Endothelial cell of umbilical vein (primary cell): ENCODE data around the gene ITGA6. TPM values are rescaled to one million over a fixed set of nuclear protein-coding genes. Genes with fewer than 3 reads are reported as not detected.

ENCODE experiments used
- BruUV-seq: library from RNA; stranded (reverse); fragments of 400-500 nt; replicated peaks from 2 replicates; lab custom pipeline; 2021; lab: Mats Ljungman, UMichigan
- CTCF ChIA-PET: fragments of 300-600, 350-600 bp; sonication (Branson Sonifier 250); formaldehyde crosslinking; loops from one replicate; lab custom pipeline; 2021; ENCODE audit warnings: antibody characterized with exemption, inconsistent platforms; lab: Charles Lee
- POLR2A ChIA-PET: fragments of 300-600, 350-600 bp; sonication (Branson Sonifier 250); formaldehyde crosslinking; loops from one replicate; lab custom pipeline; 2021; ENCODE audit warnings: antibody characterized with exemption, inconsistent platforms; lab: Charles Lee
- DNase-seq: peaks from one replicate; pipeline ENCODE4 v3.0.0-alpha.2; 2011; ENCODE audit warnings: low read depth, low spot score
- FAIRE-seq: peaks from 2 replicates; lab custom pipeline; 2011; peaks lifted over from hg19 to GRCh38; lab: Jason Lieb, UNC
- H2AFZ ChIP-seq: 2 replicates; pipeline ENCODE4 v1.6.0; 2012; ENCODE audit warnings: low read depth, low read length, control low read depth, inconsistent platforms
- H3K27ac ChIP-seq: 2 replicates; pipeline ENCODE4 v1.5.1; 2011; ENCODE audit warnings: low read depth, mild to moderate bottlenecking, control low read depth, low read length, moderate library complexity; ENCODE audit not compliant: insufficient read depth
- H3K27me3 ChIP-seq, 2 experiments: 2 replicates each; pipeline versions ENCODE4 v1.6.0 to v1.6.1; 2011; ENCODE audit warnings: low read length in 2 of 2, mixed read lengths in 1 of 2; ENCODE audit not compliant: control insufficient read depth in 2 of 2, insufficient read depth in 2 of 2
- H3K36me3 ChIP-seq, 2 experiments: 2 replicates in 1 of 2; 3 replicates in 1 of 2; pipeline ENCODE4 v1.5.1; 2011; ENCODE audit warnings: low read length in 2 of 2, mild to moderate bottlenecking in 1 of 2, moderate library complexity in 1 of 2; ENCODE audit not compliant: control insufficient read depth in 2 of 2, insufficient read depth in 2 of 2; ENCODE audit errors: extremely low read depth in 1 of 2
- H3K4me1 ChIP-seq: 3 replicates; pipeline ENCODE4 v1.5.1; 2011; ENCODE audit warnings: mild to moderate bottlenecking, low read length; ENCODE audit not compliant: control insufficient read depth, insufficient read depth; ENCODE audit errors: extremely low read depth
- H3K4me2 ChIP-seq: 2 replicates; pipeline ENCODE4 v1.6.1; 2011; ENCODE audit warnings: low read length, control low read depth, mixed read lengths; ENCODE audit not compliant: insufficient read depth
- H3K4me3 ChIP-seq, 3 experiments: fragments of 200-600 bp in 1 of 3; sonication (generic), shearing (Covaris generic) in 1 of 3; replicated peaks in 1 of 3; 2 replicates each; pipeline ENCODE4 v1.5.1; 2011 to 2016; ENCODE audit warnings: control low read depth in 3 of 3, low read length in 3 of 3, mild to moderate bottlenecking in 2 of 3, inconsistent platforms in 1 of 3, low read depth in 1 of 3, moderate library complexity in 1 of 3; ENCODE audit not compliant: insufficient read depth in 1 of 3
- H3K79me2 ChIP-seq: 2 replicates; pipeline ENCODE4 v1.6.0; 2012; ENCODE audit warnings: low read length, inconsistent platforms; ENCODE audit not compliant: control insufficient read depth, insufficient read depth
- H3K9ac ChIP-seq: replicated peaks from 2 replicates; pipeline ENCODE3; 2011; ENCODE audit warnings: low read length, control low read depth; ENCODE audit not compliant: insufficient read depth; ENCODE audit errors: extremely low read depth
- H3K9me1 ChIP-seq: replicated peaks from 3 replicates; pipeline ENCODE4 v1.6.0; 2011; ENCODE audit warnings: mild to moderate bottlenecking, low read length; ENCODE audit not compliant: control insufficient read depth, insufficient read depth; ENCODE audit errors: extremely low read depth
- H3K9me3 ChIP-seq: replicated peaks from 2 replicates; pipeline ENCODE4 v1.5.1; 2012; ENCODE audit warnings: low read length, inconsistent platforms; ENCODE audit not compliant: control insufficient read depth, insufficient read depth
- H4K20me1 ChIP-seq: replicated peaks from 2 replicates; pipeline ENCODE3; 2011; ENCODE audit warnings: mild to moderate bottlenecking, low read length; ENCODE audit not compliant: control insufficient read depth, insufficient read depth; ENCODE audit errors: extremely low read depth
- EZH2 ChIP-seq: IDR thresholded peaks from 2 replicates; pipeline ENCODE4 v1.6.1; 2012; ENCODE audit warnings: borderline replicate concordance, low read depth, mild to moderate bottlenecking, moderate library complexity, low read length, inconsistent platforms; ENCODE audit not compliant: severe bottlenecking
- FOS ChIP-seq: IDR thresholded peaks from 2 replicates; pipeline ENCODE4 v1.6.1; 2011; ENCODE audit warnings: mild to moderate bottlenecking, low read length, moderate library complexity, borderline replicate concordance; ENCODE audit not compliant: insufficient read depth
- GATA2 ChIP-seq: IDR thresholded peaks from 2 replicates; pipeline ENCODE4 v1.7.0; 2011; ENCODE audit warnings: low read depth, mild to moderate bottlenecking, moderate library complexity, mixed read lengths, low read length; ENCODE audit not compliant: insufficient read length, insufficient read depth
- JUN ChIP-seq: IDR thresholded peaks from 2 replicates; pipeline ENCODE4 v1.6.1; 2011; ENCODE audit warnings: borderline replicate concordance, low read depth; ENCODE audit not compliant: insufficient read length, insufficient read depth
- MYC ChIP-seq: IDR thresholded peaks from one replicate; pipeline ENCODE4 v1.6.1; 2011; ENCODE audit warnings: mild to moderate bottlenecking, low read depth, low read length
- POLR2A ChIP-seq: IDR thresholded peaks from 2 replicates; pipeline ENCODE4 v1.6.1; 2012; ENCODE audit warnings: low read depth, mild to moderate bottlenecking, control low read depth, low read length
- POLR2AphosphoS5 ChIP-seq: IDR thresholded peaks from 2 replicates; pipeline ENCODE4 v1.6.1; 2012; ENCODE audit warnings: low read depth, mild to moderate bottlenecking, control low read depth, low read length, moderate library complexity; ENCODE audit not compliant: insufficient read depth
- dilution Hi-C: fragments of 300-500 bp; cut with MboI; formaldehyde crosslinking; loops from one replicate; pipeline ENCODE4 v1.15.0; 2019; ENCODE audit warnings: low sequenced_read_pairs; ENCODE audit not compliant: extremely low pct_ligation_motif_present
- intact Hi-C: fragments of 100-400 bp; cut with micrococcal nuclease; formaldehyde crosslinking; loops from one replicate; pipeline ENCODE4 v1.10.0; 2022
- polyA plus RNA-seq, 4 experiments: library from polyadenylated mRNA; depleted of rRNA in 3 of 4; stranded (reverse) in 3 of 4; unstranded in 1 of 4; fragments of >200 nt; gene quantifications; 2 replicates each; pipeline versions ENCODE4 v1.2.1 to v1.2.3, GENCODE V29; 2011 to 2012; ENCODE audit warnings: missing spikeins in 1 of 4
- total RNA-seq: library from RNA; stranded (reverse); gene quantifications from 2 replicates; pipeline ENCODE4 v1.2.3, GENCODE V29; 2021
- TF ChIP-seq, protein P1 (sequence below): IDR thresholded peaks from 2 replicates; pipeline ENCODE4 v1.6.1; 2011; ENCODE audit not compliant: insufficient read depth, insufficient read length
- TF ChIP-seq, protein P2 (sequence below), 2 donors: IDR thresholded peaks; 1 replicate in 1 of 2; 2 replicates in 1 of 2; pipeline ENCODE4 v1.5.1; 2011; ENCODE audit warnings: low read length in 2 of 2, mild to moderate bottlenecking in 2 of 2, moderate library complexity in 2 of 2, control low read depth in 1 of 2, inconsistent platforms in 1 of 2, low read depth in 1 of 2; ENCODE audit not compliant: insufficient read depth in 1 of 2; ENCODE audit errors: extremely low read depth in 1 of 2

Gene ITGA6
- total and polyA plus RNA-seq, 2 donors (not counting 3 experiments of a cell fraction or from before 2014, with no cell fraction given), result 24.9 to 208 TPM

DNA sequence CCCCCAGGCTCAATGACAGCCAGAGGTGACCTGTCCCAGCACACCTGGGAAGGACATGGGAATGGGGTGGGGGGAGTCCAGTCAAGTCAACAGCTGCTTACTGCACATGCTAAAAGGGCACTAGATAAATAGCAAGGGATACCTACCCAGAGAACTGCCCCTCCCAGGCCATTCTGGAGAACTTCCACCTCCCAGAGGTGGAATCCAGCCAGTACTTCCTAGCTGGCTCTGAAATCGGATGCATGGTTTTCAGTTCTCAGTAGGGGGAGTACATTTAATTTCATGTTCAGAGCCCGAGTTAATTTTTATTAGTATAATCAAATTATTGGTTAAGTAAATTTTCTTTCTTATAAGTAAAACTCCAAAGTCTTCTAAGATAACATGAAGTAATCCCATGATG, 28.9 kb upstream of the ITGA6 start:
- H3K9ac ChIP-seq, result no peak overlapping the region

More for the DNA sequence above, 28.9 kb upstream of the ITGA6 start:
- no TSS peak for BruUV-seq
- TF ChIP-seq EZH2 (no peak), POLR2AphosphoS5 (no peak), POLR2A (no peak), JUN (no peak), MYC (no peak), GATA2 (no peak), FOS (no peak)
- TF ChIP-seq, protein P1, sequence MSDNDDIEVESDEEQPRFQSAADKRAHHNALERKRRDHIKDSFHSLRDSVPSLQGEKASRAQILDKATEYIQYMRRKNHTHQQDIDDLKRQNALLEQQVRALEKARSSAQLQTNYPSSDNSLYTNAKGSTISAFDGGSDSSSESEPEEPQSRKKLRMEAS, result no peak
- TF ChIP-seq, protein P2, sequence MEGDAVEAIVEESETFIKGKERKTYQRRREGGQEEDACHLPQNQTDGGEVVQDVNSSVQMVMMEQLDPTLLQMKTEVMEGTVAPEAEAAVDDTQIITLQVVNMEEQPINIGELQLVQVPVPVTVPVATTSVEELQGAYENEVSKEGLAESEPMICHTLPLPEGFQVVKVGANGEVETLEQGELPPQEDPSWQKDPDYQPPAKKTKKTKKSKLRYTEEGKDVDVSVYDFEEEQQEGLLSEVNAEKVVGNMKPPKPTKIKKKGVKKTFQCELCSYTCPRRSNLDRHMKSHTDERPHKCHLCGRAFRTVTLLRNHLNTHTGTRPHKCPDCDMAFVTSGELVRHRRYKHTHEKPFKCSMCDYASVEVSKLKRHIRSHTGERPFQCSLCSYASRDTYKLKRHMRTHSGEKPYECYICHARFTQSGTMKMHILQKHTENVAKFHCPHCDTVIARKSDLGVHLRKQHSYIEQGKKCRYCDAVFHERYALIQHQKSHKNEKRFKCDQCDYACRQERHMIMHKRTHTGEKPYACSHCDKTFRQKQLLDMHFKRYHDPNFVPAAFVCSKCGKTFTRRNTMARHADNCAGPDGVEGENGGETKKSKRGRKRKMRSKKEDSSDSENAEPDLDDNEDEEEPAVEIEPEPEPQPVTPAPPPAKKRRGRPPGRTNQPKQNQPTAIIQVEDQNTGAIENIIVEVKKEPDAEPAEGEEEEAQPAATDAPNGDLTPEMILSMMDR (IDR thresholded peaks at IDR 0.05; ENCODE audit: extremely low read depth in 1 of 2, insufficient read depth in 1 of 2, low read depth in 1 of 2, low read length in 2 of 2), result no peak
- FAIRE-seq (no peak), DNase-seq (no peak)
- POLR2A ChIA-PET, result no interaction called here
- Histone ChIP-seq H2AFZ (no peak overlapping the region), H3K4me3 (no peak overlapping the region), H3K4me2 (no peak overlapping the region), H3K36me3 (no peaks in the 10 kb centered on the region), H4K20me1 (no peaks in the 10 kb centered on the region), H3K79me2 (no peaks in the 10 kb centered on the region), H3K27ac (no peak overlapping the region), H3K9me3 (no peaks in the 10 kb centered on the region), H3K27me3 (no peaks in the 10 kb centered on the region), H3K9me1 (no peaks in the 10 kb centered on the region), H3K4me1 (peaks cover 3% of the 10 kb centered on the region)
- intact Hi-C loops (no loop called here), dilution Hi-C loops (no loop called here)
- CTCF ChIA-PET, result interaction anchor here (1.0 to 1.3 kb wide), 3 partner anchors 10 to 63 kb away, joined by 3 read pairs; no protein-coding TSS in a partner anchor
